Activated T-cell treated with anti-CD3 and anti-CD28 coated beads, Interleukin-2, amount 50 U/mL, for 4 hours (primary cell): ENCODE measurements around the gene FSTL3. TPM values are rescaled to one million over a fixed set of nuclear protein-coding genes. Genes with fewer than 3 reads are reported as not detected.
A peak's percentile ranks its signal among the peaks of the same experiment; 100 is the strongest.

Experiments used
- ATAC-seq, 2 donors: fragments of 200-7000 bp; cut with Tn5 transposase; one replicate each; pipeline ENCODE4 v1.10.0; 2021
- DNase-seq: peaks from one replicate; pipeline ENCODE4 v3.0.0-alpha.2; 2020
- H3K27me3 Mint-ChIP-seq: one replicate; pipeline ENCODE4 v1.8.0; 2021; ENCODE audit warnings: low read depth, mixed read lengths
- H3K36me3 Mint-ChIP-seq: one replicate; pipeline ENCODE4 v1.8.0; 2022; ENCODE audit warnings: mixed read lengths; ENCODE audit not compliant: insufficient read depth
- H3K4me1 Mint-ChIP-seq: one replicate; pipeline ENCODE4 v1.8.0; 2021; ENCODE audit warnings: low read depth, mixed read lengths
- H3K4me3 Mint-ChIP-seq: one replicate; pipeline ENCODE4 v1.8.0; 2021; ENCODE audit warnings: mild to moderate bottlenecking, moderate library complexity, mixed read lengths
- H3K9me3 Mint-ChIP-seq: one replicate; pipeline ENCODE4 v1.8.0; 2021; ENCODE audit warnings: mixed read lengths
- total RNA-seq, 3 donors: library from RNA; stranded (reverse); gene quantifications; one replicate each; pipeline ENCODE4 v1.2.1, GENCODE V29; 2021

The FSTL3 gene
- total RNA-seq, 3 donors from 2014 or later = 8.0 to 9.9 (median 8.3) TPM

DNA sequence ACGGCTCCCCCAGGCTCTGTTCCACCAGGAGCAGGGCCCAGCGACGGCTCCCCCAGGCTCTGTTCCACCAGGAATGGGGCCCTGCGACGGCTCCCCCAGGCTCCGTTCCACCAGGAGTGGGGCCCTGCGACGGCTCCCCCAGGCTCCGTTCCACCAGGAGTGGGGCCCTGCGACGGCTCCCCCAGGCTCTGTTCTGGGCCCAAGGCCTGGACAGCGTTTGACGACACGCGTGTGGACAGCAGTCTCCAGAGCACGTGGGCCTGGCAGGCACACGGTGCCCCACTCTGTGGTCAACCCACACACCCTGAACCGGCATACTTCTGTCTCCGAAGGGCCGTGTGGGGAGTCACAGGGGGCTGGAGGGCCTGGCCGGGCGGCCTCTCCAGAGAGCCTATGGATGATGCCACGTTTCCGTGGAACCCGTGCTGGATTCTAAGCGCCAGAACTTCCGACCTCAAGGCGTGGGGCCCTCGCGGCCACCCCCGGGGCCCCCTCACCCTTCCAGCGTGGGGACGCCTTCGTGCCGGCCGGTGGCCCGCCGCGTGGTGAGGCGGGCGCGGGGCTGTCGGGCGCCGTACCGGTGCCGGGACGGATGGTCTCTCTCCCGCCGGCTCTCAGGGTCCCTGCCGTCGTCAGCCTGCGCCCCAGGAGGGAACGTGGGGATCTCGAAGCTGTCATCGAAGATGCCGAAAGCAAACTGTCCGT is 24.9 kb upstream of the FSTL3 start:
- no peaks in the 10 kb centered on the region for H3K9me3 Mint-ChIP-seq
- no peak for ATAC-seq
- no peak for DNase-seq
- H3K27me3 Mint-ChIP-seq = no peaks in the 10 kb centered on the region
- no peak overlapping the region for H3K4me3 Mint-ChIP-seq
- peaks cover 10% of the 10 kb centered on the region for H3K36me3 Mint-ChIP-seq
- H3K4me1 Mint-ChIP-seq = peaks cover 21% of the 10 kb centered on the region

DNA sequence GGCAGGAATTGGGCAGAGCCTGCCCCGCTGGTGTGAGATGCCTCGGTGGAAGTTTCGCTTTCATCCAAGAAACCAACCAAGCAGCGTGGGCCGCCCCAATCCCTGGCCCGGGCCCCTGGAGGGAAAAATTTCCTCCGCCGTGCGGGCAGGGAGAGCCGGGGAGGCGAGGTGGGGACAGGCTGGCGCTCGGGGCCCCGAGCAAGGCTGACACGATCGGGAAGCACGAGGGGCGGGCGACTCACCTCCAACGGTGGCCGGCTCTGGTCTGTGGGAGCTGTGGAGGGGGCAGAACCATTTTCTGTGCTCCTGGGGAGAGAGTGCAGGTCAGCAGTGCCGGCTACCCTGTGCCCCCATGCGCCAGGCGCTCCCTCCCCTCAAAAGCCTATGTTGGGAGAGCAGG is 24.2 kb upstream of the FSTL3 start:
- no peak for ATAC-seq
- no peaks in the 10 kb centered on the region for H3K9me3 Mint-ChIP-seq

DNA sequence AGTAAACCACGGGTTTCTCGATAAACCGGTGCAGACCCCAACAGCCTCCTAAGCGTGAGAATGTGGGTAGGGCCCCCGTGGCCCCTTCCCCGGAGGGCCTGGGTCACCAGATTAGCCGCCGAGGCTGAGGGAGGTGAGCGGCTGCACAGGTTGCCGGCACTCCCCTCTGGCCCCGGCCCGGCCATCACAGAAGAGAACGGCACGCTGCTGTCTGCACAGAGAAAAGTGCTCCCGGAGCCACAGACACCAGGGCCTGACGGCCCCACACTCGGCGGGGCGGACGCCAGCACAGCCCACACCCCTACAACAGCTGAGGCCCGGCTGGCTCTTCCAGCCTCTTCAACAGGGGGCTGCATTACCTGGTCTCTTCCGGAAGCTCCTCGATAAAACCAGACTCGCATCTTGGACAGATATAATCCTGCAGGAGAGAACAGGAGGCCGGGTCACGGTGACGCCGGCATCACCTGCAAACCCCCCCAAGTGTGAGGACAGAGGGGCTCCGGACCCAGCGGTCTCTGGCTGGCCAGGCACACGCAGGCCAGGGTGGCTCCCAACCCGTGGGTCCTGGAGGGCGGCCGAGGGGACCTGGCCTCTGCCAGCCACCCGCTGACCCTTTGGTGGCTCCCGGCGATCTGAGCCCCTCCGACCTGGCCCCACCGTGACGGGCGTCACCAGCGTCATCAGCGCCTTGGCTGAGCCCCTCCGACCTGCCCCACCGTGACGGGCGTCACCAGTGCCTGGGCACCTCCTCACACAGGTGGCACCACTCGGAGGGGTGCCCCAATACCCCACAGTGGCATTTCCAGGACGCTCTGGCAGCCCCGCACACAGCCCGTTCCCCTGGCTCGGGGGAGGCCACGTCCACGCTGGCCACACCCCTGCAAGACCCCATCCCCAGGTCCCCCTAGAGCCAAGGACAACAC is 23.5 kb upstream of the FSTL3 start:
- H3K27me3 Mint-ChIP-seq = no peaks in the 10 kb centered on the region

More for the DNA sequence above, 24.2 kb upstream of the FSTL3 start:
- no peak overlapping the region for H3K4me3 Mint-ChIP-seq
- no peak for DNase-seq
- no peaks in the 10 kb centered on the region for H3K27me3 Mint-ChIP-seq
- peaks cover 25% of the 10 kb centered on the region for H3K4me1 Mint-ChIP-seq
- peaks cover 10% of the 10 kb centered on the region for H3K36me3 Mint-ChIP-seq

DNA sequence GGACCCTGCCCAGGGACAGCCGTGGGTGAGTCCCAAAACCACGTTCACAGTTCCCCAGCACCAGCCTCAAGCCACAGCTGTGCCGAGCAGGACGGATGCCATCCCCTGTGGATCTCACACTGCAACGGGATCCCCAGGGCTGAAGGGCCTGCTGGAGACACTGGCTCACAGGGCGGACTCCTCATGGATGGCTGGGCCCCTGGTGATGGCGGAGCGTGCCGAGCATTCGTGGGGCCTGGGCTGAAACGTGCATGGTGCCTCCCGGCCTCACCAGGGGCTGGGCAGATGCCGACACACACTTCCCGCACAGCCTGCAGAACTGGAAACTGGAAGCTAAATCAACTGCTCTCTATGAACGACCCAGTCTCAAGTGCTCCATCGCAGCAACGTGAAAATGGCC is 22.8 kb upstream of the FSTL3 start:
- H3K27me3 Mint-ChIP-seq = no peaks in the 10 kb centered on the region
- H3K4me1 Mint-ChIP-seq = peaks cover 34% of the 10 kb centered on the region
- no peaks in the 10 kb centered on the region for H3K9me3 Mint-ChIP-seq
- ATAC-seq (no peak), DNase-seq (no peak)
- peaks cover 10% of the 10 kb centered on the region for H3K36me3 Mint-ChIP-seq
- H3K4me3 Mint-ChIP-seq = no peak overlapping the region

More for the DNA sequence above, 23.5 kb upstream of the FSTL3 start:
- no peak for ATAC-seq
- H3K9me3 Mint-ChIP-seq = no peaks in the 10 kb centered on the region
- peaks cover 32% of the 10 kb centered on the region for H3K4me1 Mint-ChIP-seq
- DNase-seq = no peak
- no peak overlapping the region for H3K4me3 Mint-ChIP-seq
- H3K36me3 Mint-ChIP-seq = peaks cover 10% of the 10 kb centered on the region

DNA sequence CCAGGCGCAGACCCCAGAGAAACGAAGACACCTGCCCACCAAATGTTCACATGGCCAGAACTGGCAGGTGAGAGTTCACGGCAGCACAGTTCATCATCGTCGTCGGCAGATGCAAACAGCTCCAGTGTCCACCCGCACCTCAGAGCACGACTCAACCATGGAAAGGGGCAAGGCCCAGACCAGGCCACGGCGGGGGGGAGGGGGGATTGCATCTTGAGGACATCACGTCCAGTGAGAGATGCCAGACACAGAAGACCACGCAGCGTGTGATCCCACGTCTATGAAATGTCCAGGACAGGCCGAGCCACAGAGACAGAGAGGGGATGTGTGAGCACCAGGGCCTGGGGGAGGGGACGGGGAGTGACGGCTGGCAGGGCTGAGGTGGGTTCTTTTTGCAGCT is 20.5 kb upstream of the FSTL3 start:
- peaks cover 53% of the 10 kb centered on the region for H3K4me1 Mint-ChIP-seq
- no peak for ATAC-seq
- no peaks in the 10 kb centered on the region for H3K9me3 Mint-ChIP-seq
- no peaks in the 10 kb centered on the region for H3K27me3 Mint-ChIP-seq
- DNase-seq = no peak
- no peak overlapping the region for H3K4me3 Mint-ChIP-seq
- peaks cover 12% of the 10 kb centered on the region for H3K36me3 Mint-ChIP-seq

DNA sequence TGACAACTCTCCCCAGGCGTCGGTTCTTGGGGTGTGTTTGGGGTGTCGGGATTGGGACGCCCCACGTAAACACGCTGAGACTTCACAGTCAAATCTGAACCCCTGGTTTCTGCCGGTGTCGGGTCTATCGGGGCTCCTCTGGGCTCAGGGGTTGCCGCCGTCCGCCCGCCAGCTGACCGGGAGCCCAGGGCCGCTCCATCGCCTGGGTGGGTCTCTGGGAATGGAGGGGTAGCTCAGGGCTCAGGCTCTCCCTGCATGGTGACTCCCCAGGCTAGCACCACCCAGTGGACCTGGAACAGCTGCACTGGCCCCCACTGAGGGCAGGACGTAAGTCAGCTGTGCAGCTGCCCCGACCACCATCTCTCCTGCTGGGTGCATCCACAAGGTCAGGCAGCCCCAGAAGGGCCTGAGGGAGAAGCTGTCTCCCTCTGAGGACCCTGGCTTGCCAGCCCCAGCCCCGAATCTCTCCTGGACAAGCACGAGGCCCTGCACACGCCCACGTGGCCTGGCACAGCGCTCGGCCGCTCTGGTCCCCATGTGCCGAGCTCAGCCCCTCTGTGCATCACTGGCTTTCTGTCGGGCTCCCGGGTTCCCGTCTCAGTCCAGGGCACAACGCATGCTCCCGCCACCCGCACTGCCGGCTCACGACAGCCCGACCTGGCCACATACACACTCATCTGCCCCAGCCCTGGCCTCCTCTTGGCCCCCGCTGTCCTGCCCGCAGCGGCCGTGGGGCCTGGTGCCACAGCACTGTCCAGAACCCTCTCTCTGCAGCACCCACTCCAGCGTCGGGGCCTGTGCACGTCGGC is 19.2 kb upstream of the FSTL3 start:
- Mint-ChIP-seq H3K4me1 (peaks cover 56% of the 10 kb centered on the region), H3K27me3 (no peaks in the 10 kb centered on the region), H3K4me3 (no peak overlapping the region), H3K36me3 (peaks cover 10% of the 10 kb centered on the region), H3K9me3 (no peaks in the 10 kb centered on the region)
- ATAC-seq (no peak), DNase-seq (no peak)

DNA sequence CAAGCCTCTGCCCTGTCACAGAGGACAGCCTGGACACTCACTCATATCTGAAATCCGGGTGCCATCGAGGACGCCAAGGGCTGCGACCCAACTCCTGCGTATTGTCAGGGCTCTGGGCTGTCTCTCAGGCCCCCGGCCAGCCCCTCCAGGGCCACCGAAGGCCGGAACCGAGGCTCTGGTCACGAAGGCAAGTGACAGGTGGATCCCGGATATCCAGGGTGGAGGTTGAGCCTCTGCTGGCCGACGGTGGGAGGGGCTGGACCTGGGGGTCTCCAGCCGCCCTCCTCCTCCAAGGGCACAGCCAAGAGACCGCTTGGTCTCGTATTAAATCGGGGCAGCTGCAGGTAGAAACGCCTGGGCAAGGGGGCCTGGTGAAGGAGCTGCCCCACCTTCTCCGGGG is 18.6 kb upstream of the FSTL3 start:
- DNase-seq (no peak), ATAC-seq (no peak)
- Mint-ChIP-seq H3K36me3 (peaks cover 10% of the 10 kb centered on the region), H3K4me3 (no peak overlapping the region), H3K4me1 (peaks cover 56% of the 10 kb centered on the region), H3K27me3 (no peaks in the 10 kb centered on the region), H3K9me3 (no peaks in the 10 kb centered on the region)

DNA sequence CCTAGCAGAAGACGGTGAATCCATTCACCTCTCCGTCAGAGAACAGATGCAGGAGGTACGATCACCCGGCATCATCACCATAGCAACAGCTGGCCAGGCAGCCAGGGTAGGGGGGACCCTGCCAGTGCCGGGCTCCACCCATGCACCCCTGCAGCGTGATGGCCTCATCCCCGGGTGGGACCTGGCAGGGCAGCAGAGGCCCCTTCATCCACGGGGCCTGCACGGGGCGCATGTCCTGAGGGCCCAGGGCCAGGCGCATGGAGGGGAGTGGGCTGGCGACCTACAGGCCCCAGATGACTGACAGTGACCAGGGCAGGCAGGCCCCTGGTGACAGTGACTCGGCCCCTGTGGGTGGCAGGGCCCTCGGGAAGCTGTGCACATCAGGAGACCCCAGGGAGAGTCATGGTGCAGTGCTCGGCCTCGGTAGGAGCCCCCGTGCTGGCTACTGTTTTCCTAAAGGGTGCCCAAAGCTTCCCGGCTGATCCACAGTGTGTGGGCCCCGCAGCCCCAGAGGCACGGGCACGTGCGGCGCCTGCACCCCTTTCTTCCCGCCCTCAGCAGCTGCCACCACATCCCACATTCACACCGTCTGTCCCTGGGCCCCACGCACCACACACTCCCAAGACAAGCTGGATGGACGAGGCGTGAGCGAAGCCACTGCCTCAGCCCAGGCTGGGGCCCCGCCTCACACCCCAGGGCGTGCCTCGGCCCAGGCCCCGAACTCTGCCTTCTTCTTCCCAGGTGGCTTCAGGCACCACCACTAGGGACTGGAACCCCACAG is 17.9 kb upstream of the FSTL3 start:
- DNase-seq (no peak), ATAC-seq (no peak)
- Mint-ChIP-seq H3K36me3 (peaks cover 10% of the 10 kb centered on the region), H3K9me3 (no peaks in the 10 kb centered on the region), H3K4me1 (peaks cover 56% of the 10 kb centered on the region), H3K27me3 (no peaks in the 10 kb centered on the region), H3K4me3 (peak overlapping the region; percentile 50)

DNA sequence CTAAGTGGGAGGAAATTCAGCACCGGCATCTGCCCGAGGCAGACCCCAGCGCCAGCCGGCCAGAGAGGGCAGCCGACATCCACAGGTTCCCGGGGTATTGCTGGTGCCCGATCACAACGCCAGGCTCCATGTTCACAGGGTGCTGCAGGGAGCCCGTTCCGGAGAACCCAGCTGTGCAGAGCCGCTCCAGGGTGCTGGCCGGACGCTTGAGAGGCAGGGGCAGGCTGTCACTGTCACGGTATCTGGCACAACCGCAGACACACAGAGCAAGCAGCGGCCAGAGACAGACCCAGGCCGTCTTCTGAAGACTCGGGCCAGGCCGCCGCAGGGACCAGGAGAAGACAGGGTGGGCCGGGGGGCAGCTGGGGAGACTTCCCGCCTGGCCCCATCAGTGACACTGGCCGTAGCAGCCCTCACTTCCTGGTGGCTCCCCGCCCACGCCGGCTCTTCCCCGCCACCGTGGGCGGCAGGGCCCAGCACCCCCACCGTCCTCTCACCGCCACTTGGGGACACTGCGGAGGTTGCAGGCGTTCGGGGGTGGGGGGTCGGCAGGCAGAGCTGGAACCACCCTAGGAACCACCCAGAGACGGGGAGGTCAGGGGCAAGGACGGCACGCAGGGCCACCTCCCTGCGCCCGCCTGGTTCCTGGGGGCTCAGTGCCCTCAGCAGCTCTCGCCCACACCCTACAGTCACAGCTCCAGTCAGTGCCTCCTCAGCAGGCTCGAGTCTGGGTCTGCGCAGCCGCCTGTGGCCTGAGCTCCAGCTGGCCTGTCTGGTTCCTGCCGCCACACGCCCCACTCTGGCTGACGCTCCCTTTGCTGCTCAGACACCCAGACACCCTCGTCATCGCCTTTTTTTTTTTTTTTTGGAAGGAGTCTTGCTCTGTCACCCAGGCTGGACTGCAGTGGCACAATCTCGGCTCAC is 17.0 kb upstream of the FSTL3 start:
- ATAC-seq = no peak
- DNase-seq = peak; percentile 50
- peak overlapping the region; percentile 96 for H3K4me3 Mint-ChIP-seq
- peaks cover 9% of the 10 kb centered on the region for H3K36me3 Mint-ChIP-seq
- no peaks in the 10 kb centered on the region for H3K9me3 Mint-ChIP-seq
- peaks cover 57% of the 10 kb centered on the region for H3K4me1 Mint-ChIP-seq
- no peaks in the 10 kb centered on the region for H3K27me3 Mint-ChIP-seq

DNA sequence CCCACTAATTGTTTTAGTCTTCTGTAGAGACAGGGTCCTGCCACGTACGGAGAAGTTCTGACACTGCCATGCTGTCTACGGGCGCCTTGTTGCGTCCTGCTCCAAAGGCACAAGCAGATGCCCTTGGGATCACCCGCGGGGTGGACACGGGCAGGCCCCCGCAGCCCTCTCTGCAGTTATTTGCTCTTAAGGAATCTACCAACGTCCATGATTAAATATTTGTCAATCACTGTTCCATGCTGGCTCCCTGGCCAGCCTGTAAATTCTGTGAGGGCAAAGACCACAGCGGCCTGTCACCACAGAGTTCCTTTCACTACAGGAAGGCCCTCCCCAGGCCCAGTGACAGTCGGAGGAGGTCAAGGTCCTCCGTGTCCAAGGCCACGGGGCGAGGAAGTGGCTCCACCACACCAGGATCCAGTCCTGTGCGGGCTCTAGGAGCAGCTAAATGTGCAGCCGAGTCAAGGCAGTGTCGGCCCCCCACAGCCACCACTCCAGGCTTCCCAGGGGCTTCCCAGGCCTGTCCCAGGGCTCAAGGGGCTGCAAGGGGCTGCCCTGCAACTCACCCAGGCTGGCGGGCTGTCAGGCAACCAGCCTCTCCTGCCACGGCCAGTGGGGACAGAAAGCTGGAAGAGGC is 15.3 kb upstream of the FSTL3 start:
- no peak for ATAC-seq
- H3K4me3 Mint-ChIP-seq = peak overlapping the region; percentile 96

DNA sequence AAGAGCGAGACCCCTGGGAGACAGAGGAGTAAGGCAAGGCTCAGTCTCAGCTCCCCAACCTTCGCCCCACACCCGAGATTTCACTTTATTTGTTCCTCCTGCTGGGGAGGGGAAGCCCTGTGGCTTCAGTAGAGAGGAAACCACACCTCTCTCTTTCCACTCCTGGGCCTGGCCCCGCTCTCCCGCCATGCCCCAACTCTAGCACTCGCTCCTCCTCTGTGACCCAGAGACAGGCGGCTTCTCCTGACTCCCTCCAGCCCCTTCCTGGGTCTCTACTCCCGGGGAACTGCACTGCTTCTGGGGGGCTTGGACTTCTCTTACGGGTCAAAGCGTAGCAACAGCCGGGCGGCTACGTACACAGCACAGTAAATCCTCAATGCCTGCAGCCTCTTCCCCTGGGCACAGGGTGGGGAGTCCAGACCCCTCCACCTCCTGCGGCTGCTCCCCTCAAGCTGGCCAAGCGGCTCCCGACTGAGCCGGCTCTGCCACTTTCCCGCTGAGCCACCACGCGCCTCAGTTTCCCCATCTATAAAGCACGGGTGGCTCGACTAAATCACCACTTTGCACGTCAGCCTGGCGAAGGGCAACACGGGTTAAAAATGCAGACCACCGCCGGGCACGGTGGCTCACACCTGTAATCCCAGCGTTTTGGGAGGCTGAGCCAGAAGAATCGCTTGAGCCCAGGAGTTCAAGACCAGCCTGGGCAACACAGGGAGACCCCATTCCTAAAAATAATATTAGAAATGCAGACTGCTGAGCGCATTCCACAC is 14.6 kb upstream of the FSTL3 start:
- H3K4me1 Mint-ChIP-seq = peaks cover 45% of the 10 kb centered on the region
- DNase-seq (peak; percentile 53), ATAC-seq (peak; percentile 25 to 38)
- no peaks in the 10 kb centered on the region for H3K9me3 Mint-ChIP-seq
- peaks cover 3% of the 10 kb centered on the region for H3K36me3 Mint-ChIP-seq
- peak overlapping the region; percentile 96 for H3K4me3 Mint-ChIP-seq
- no peaks in the 10 kb centered on the region for H3K27me3 Mint-ChIP-seq

More for the DNA sequence above, 15.3 kb upstream of the FSTL3 start:
- no peak for DNase-seq
- H3K36me3 Mint-ChIP-seq = peaks cover 3% of the 10 kb centered on the region
- peaks cover 52% of the 10 kb centered on the region for H3K4me1 Mint-ChIP-seq
- H3K9me3 Mint-ChIP-seq = no peaks in the 10 kb centered on the region
- no peaks in the 10 kb centered on the region for H3K27me3 Mint-ChIP-seq
